RWPE2 (cell line): Measurements from ENCODE around the gene SHBG.

ENCODE experiments used
- ATAC-seq: fragments of 200-7000 bp; cut with Tn5 transposase; 3 replicates; pipeline ENCODE4 v1.9.1; 2021; ENCODE audit warnings: low read depth
- DNase-seq: peaks from one replicate; pipeline ENCODE4 v3.0.0-alpha.2; 2020; ENCODE audit warnings: low spot score
- H3K27ac ChIP-seq: fragments of 450-650 bp; 2 replicates; pipeline ENCODE4 v1.5.1; 2017; ENCODE audit warnings: mild to moderate bottlenecking; ENCODE audit not compliant: poor library complexity, severe bottlenecking
- H3K27me3 ChIP-seq: fragments of 250-450 bp; sonication (Bioruptor Pico); 2 replicates; pipeline ENCODE4 v1.5.1; 2021; ENCODE audit warnings: mild to moderate bottlenecking, moderate library complexity; ENCODE audit not compliant: insufficient read depth, poor library complexity, severe bottlenecking
- H3K36me3 ChIP-seq: fragments of 250-450 bp; sonication (Bioruptor Pico); 2 replicates; pipeline ENCODE4 v1.5.1; 2020; ENCODE audit warnings: low read depth, mild to moderate bottlenecking, moderate library complexity
- H3K4me1 ChIP-seq: fragments of 250-450 bp; sonication (Bioruptor Pico); 2 replicates; pipeline ENCODE4 v1.5.1; 2021; ENCODE audit warnings: mild to moderate bottlenecking, moderate library complexity; ENCODE audit not compliant: insufficient read depth, poor library complexity, severe bottlenecking
- H3K4me3 ChIP-seq: fragments of 250-450 bp; sonication (Bioruptor Pico); 2 replicates; pipeline ENCODE4 v1.5.1; 2021; ENCODE audit warnings: mild to moderate bottlenecking, moderate library complexity; ENCODE audit not compliant: severe bottlenecking
- H3K9me3 ChIP-seq: fragments of 250-450 bp; sonication (Bioruptor Pico); 2 replicates; pipeline ENCODE4 v1.5.1; 2021; ENCODE audit warnings: mild to moderate bottlenecking, moderate library complexity; ENCODE audit not compliant: severe bottlenecking
- CTCF ChIP-seq: fragments of 450-650 bp; IDR thresholded peaks from one replicate; pipeline ENCODE4 v1.5.1; 2017; ENCODE audit warnings: mild to moderate bottlenecking, moderate library complexity; ENCODE audit not compliant: poor library complexity, severe bottlenecking

Gene SHBG

GRCh38 chr17:7644775-7645174 lies 14.8 kb downstream of the SHBG start:
- Histone ChIP-seq H3K27ac (no peak overlapping the region), H3K9me3 (no peaks in the 10 kb centered on the region), H3K4me1 (no peaks in the 10 kb centered on the region), H3K27me3 (peaks cover 1% of the 10 kb centered on the region), H3K4me3 (no peak overlapping the region), H3K36me3 (no peaks in the 10 kb centered on the region)
- no peak for TF ChIP-seq CTCF
- DNase-seq = no peak
- no peak for ATAC-seq

- DNase-seq = no peak
- ATAC-seq = no peak
- Histone ChIP-seq H3K27me3 (peaks cover 18% of the 10 kb centered on the region), H3K36me3 (no peaks in the 10 kb centered on the region), H3K4me3 (no peak overlapping the region), H3K9me3 (no peaks in the 10 kb centered on the region), H3K27ac (no peak overlapping the region), H3K4me1 (no peaks in the 10 kb centered on the region)
- TF ChIP-seq CTCF = no peak
These were observed 16.5 kb downstream of the SHBG start for GRCh38 chr17:7646457-7646856.

GRCh38 chr17:7647018-7647417 lies 17.1 kb downstream of the SHBG start:
- Histone ChIP-seq H3K27ac (no peak overlapping the region), H3K4me1 (no peaks in the 10 kb centered on the region), H3K36me3 (no peaks in the 10 kb centered on the region), H3K27me3 (peaks cover 24% of the 10 kb centered on the region), H3K9me3 (no peaks in the 10 kb centered on the region), H3K4me3 (no peak overlapping the region)
- ATAC-seq (no peak), DNase-seq (no peak)
- TF ChIP-seq CTCF = no peak

GRCh38 chr17:7650509-7651096 lies 20.7 kb downstream of the SHBG start, which contains the start of gene ATP1B2:
Gene ATP1B2, plus strand, starts transcription at chr17:7650926. Its CDS starts 593 bp downstream, at chr17:7651519.
- TF ChIP-seq CTCF = no peak
- peaks cover 41% of the 10 kb centered on the region for H3K27me3 ChIP-seq
- H3K4me1 ChIP-seq = no peaks in the 10 kb centered on the region
- H3K4me3 ChIP-seq = no peak within 1 kb of the TSS
- DNase-seq = no peak
- H3K36me3 ChIP-seq = no peaks in the 10 kb centered on the region
- no peak within 1 kb of the TSS for H3K27ac ChIP-seq
- H3K9me3 ChIP-seq = no peaks in the 10 kb centered on the region
- ATAC-seq = peak; percentile 78

- no peak overlapping the region for H3K27ac ChIP-seq
- ATAC-seq = no peak
These were observed 21.2 kb downstream of the SHBG start for GRCh38 chr17:7651097-7651664.

More at GRCh38 chr17:7651097-7651664, 21.2 kb downstream of the SHBG start:
- Histone ChIP-seq H3K9me3 (no peaks in the 10 kb centered on the region), H3K36me3 (no peaks in the 10 kb centered on the region), H3K4me3 (no peak overlapping the region), H3K4me1 (no peaks in the 10 kb centered on the region), H3K27me3 (peaks cover 41% of the 10 kb centered on the region)
- no peak for TF ChIP-seq CTCF
- no peak for DNase-seq
